Measurements from ENCODE around the gene RMI1. TPM values are rescaled to one million over a fixed set of nuclear protein-coding genes. Genes with fewer than 3 reads are reported as not detected.
"Not testable (repeated sequence)": the region's sequence is repeated elsewhere in the genome, so short reads cannot be mapped to it uniquely, and the experiment has no call there.

Gene RMI1
- total RNA-seq, 1 donor from 2014 or later: 20.3 TPM

DNA sequence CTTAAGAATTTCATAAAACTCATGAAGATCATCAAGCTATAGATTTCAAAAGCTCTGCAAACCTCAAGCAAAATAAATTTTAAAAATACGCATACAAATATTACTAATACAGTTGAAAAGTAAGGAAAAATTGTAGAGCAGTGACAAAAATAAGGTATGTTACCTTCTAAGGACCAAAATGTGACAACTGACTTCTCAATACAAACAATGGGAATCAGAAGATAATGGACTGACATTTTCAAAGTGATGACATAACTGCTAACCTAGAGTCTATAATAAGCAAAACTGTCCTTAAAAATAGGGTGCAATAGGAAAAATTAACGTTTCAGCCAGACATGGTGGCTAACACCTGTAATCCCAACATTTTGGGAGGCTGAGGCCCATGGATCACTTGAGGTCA, 27.1 kb downstream of the RMI1 start:
- Mint-ChIP-seq H3K27ac (no peak overlapping the region), H3K27me3 (no peaks in the 10 kb centered on the region), H3K4me3 (no peak overlapping the region), H3K9me3 (no peaks in the 10 kb centered on the region), H3K4me1 (ENCODE audit: unreplicated experiment) (no peaks in the 10 kb centered on the region), H3K36me3 (peaks cover 9% of the 10 kb centered on the region)
- DNase-seq (ENCODE audit: extremely low spot score, unreplicated experiment): no peak
- TF ChIP-seq, protein P1, sequence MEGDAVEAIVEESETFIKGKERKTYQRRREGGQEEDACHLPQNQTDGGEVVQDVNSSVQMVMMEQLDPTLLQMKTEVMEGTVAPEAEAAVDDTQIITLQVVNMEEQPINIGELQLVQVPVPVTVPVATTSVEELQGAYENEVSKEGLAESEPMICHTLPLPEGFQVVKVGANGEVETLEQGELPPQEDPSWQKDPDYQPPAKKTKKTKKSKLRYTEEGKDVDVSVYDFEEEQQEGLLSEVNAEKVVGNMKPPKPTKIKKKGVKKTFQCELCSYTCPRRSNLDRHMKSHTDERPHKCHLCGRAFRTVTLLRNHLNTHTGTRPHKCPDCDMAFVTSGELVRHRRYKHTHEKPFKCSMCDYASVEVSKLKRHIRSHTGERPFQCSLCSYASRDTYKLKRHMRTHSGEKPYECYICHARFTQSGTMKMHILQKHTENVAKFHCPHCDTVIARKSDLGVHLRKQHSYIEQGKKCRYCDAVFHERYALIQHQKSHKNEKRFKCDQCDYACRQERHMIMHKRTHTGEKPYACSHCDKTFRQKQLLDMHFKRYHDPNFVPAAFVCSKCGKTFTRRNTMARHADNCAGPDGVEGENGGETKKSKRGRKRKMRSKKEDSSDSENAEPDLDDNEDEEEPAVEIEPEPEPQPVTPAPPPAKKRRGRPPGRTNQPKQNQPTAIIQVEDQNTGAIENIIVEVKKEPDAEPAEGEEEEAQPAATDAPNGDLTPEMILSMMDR (conservative IDR thresholded peaks at IDR 0.05): no peak

DNA sequence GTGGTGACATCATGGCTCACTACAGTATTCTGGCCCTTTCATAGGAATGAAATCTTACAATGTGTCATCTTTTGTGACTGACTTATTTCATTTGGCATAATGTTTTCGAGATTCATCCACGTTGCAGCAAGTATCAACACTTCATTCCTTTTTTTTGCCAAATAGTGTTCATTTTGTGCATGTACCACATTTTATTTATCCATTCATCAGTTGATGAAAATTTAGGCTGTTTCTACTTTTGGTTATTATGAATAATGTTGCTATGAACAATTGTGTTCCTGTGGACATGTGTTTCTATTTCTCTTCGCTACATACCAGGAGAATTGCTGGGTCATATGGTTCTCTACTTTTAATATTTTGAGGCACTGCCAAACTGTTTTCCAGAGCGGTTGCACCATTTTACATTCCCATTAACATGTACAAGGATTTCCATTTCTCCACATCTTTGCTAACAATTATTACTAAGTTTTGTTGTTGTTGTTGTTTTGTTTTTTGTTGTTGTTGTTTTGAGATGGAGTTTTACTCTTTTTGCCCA, 43.5 kb downstream of the RMI1 start:
- Mint-ChIP-seq H3K27me3 (no peaks in the 10 kb centered on the region), H3K4me1 (ENCODE audit: unreplicated experiment) (no peaks in the 10 kb centered on the region), H3K27ac (no peak overlapping the region), H3K36me3 (no peaks in the 10 kb centered on the region), H3K9me3 (peaks cover 5% of the 10 kb centered on the region), H3K4me3 (no peak overlapping the region)
- TF ChIP-seq, protein P1 (conservative IDR thresholded peaks at IDR 0.05): no peak
- DNase-seq (ENCODE audit: extremely low spot score, unreplicated experiment): no peak

GRCh38 chr9:84027201-84027600, 46.6 kb downstream of the RMI1 start:
- Mint-ChIP-seq H3K27ac (no peak overlapping the region), H3K27me3 (no peaks in the 10 kb centered on the region), H3K4me1 (ENCODE audit: unreplicated experiment) (no peaks in the 10 kb centered on the region), H3K9me3 (peaks cover 5% of the 10 kb centered on the region), H3K4me3 (no peak overlapping the region), H3K36me3 (no peaks in the 10 kb centered on the region)
- no peak for DNase-seq (ENCODE audit: extremely low spot score, unreplicated experiment)
- TF ChIP-seq, protein P1 (conservative IDR thresholded peaks at IDR 0.05): no peak

GRCh38 chr9:84031534-84031933, 50.9 kb downstream of the RMI1 start:
- Mint-ChIP-seq H3K27me3 (no peaks in the 10 kb centered on the region), H3K9me3 (no peaks in the 10 kb centered on the region), H3K36me3 (no peaks in the 10 kb centered on the region), H3K4me3 (no peak overlapping the region), H3K4me1 (ENCODE audit: unreplicated experiment) (no peaks in the 10 kb centered on the region), H3K27ac (no peak overlapping the region)
- TF ChIP-seq, protein P1 (conservative IDR thresholded peaks at IDR 0.05): no peak
- DNase-seq (ENCODE audit: extremely low spot score, unreplicated experiment): no peak

DNA sequence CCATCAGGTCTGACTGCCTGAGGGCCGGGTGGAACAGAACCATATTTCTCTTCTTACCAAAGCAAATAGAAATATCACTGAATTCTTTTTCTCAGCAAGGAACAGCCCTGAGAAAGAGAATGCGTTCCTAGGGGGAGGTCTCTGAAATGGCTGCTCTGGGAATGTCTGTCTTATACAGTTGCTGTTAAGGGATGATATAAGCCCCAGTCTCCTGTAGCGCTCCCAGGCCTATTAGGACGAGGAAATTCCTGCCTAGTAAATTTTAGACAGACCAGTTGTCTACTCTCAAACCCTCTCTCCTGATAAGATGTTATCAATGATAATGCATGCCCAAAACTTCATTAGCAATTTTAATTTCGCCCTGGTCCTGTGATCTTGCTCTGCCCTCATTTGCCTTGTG, 61.3 kb downstream of the RMI1 start:
- not testable (repeated sequence) for H3K4me3 Mint-ChIP-seq; H3K36me3 Mint-ChIP-seq; H3K9me3 Mint-ChIP-seq; DNase-seq (ENCODE audit: extremely low spot score, unreplicated experiment); H3K4me1 Mint-ChIP-seq (ENCODE audit: unreplicated experiment); H3K27me3 Mint-ChIP-seq; H3K27ac Mint-ChIP-seq

- H3K4me3 Mint-ChIP-seq: no peak overlapping the region
- no peak overlapping the region for H3K27ac Mint-ChIP-seq
- TF ChIP-seq, protein P1 (conservative IDR thresholded peaks at IDR 0.05): no peak
- no peaks in the 10 kb centered on the region for H3K9me3 Mint-ChIP-seq
- H3K4me1 Mint-ChIP-seq (ENCODE audit: unreplicated experiment): no peaks in the 10 kb centered on the region
- DNase-seq (ENCODE audit: extremely low spot score, unreplicated experiment): no peak
- no peaks in the 10 kb centered on the region for H3K36me3 Mint-ChIP-seq
- no peaks in the 10 kb centered on the region for H3K27me3 Mint-ChIP-seq
Measured at GRCh38 chr9:84045481-84046097, 65.0 kb downstream of the RMI1 start.

Small RNA genes lying within 50 kb of the gene (microRNA-seq; reads per million reads assigned to microRNA genes)
- 239 reads per million, percentile 70 among the genes with 10 or more reads in this experiment for gene MIR7-1

Other genes starting within 250 kb of the RMI1 start
- gene GKAP1, start 163.0 kb upstream of the RMI1 start, total RNA-seq (ENCODE audit: low replicate concordance): 4.3 and 8.4 TPM in 2 replicates
- gene KIF27, start 59.4 kb upstream of the RMI1 start, total RNA-seq (ENCODE audit: low replicate concordance): 9.3 and 13.3 TPM in 2 replicates
- gene HNRNPK, start 590 bp upstream of the RMI1 start, total RNA-seq (ENCODE audit: low replicate concordance): 524 and 673 TPM in 2 replicates

Measured in type B pancreatic cell (in vitro differentiated cells).